Smooth muscle cell (in vitro differentiated cells): ENCODE data around the gene GP5. TPM values are rescaled to one million over a fixed set of nuclear protein-coding genes. Genes with fewer than 3 reads are reported as not detected.

Experiments
- DNase-seq: peaks from one replicate; lab custom pipeline; 2025; ENCODE audit not compliant: unreplicated experiment; lab: John Stamatoyannopoulos, UW
- H2AFZ ChIP-seq: fragments of 200-600 bp; sonication (generic); 2 replicates; pipeline ENCODE4 v1.6.0; 2016; ENCODE audit warnings: antibody characterized with exemption, low read depth, mild to moderate bottlenecking
- H3F3A ChIP-seq: fragments of 200-600 bp; sonication (generic); 2 replicates; pipeline ENCODE4 v1.6.0; 2017; ENCODE audit warnings: antibody characterized with exemption, low read depth
- H3K27ac ChIP-seq: fragments of 200-600 bp; sonication (generic); 2 replicates; pipeline ENCODE4 v1.5.1; 2016; ENCODE audit warnings: low read depth, mild to moderate bottlenecking
- H3K27me3 ChIP-seq: fragments of 200-600 bp; sonication (generic); 2 replicates; pipeline ENCODE4 v1.6.1; 2016; ENCODE audit warnings: low read depth, mild to moderate bottlenecking
- H3K36me3 ChIP-seq: fragments of 200-600 bp; sonication (generic); 2 replicates; pipeline ENCODE4 v1.5.1; 2016; ENCODE audit warnings: low read depth
- H3K4me1 ChIP-seq: fragments of 200-600 bp; sonication (generic); 2 replicates; pipeline ENCODE4 v1.5.1; 2016; ENCODE audit warnings: low read depth
- H3K4me2 ChIP-seq: fragments of 200-600 bp; sonication (generic); 2 replicates; pipeline ENCODE4 v1.6.0; 2016; ENCODE audit warnings: mild to moderate bottlenecking
- H3K4me3 ChIP-seq: fragments of 200-600 bp; sonication (generic); 2 replicates; pipeline ENCODE4 v1.5.1; 2016; ENCODE audit warnings: mild to moderate bottlenecking
- H3K79me2 ChIP-seq: fragments of 200-600 bp; sonication (generic); 2 replicates; pipeline ENCODE4 v1.6.0; 2016; ENCODE audit warnings: low read depth, mild to moderate bottlenecking
- H3K9ac ChIP-seq: fragments of 200-600 bp; sonication (generic); 2 replicates; pipeline ENCODE4 v1.6.0; 2016; ENCODE audit warnings: low read depth
- H3K9me3 ChIP-seq: fragments of 200-600 bp; sonication (generic); replicated peaks from 2 replicates; pipeline ENCODE4 v1.5.1; 2016; ENCODE audit warnings: low read depth
- H4K20me1 ChIP-seq: fragments of 200-600 bp; sonication (generic); 2 replicates; pipeline ENCODE4 v1.6.0; 2016; ENCODE audit warnings: low read depth
- CTCF ChIP-seq: fragments of 200-600 bp; sonication (generic); IDR thresholded peaks from 2 replicates; pipeline ENCODE4 v1.5.1; 2017; ENCODE audit warnings: borderline replicate concordance, mild to moderate bottlenecking, antibody characterized with exemption; ENCODE audit not compliant: insufficient read depth, poor library complexity, severe bottlenecking
- WGBS: methylation state at CpG from one replicate; pipeline ENCODE4 v1.1.7; 2016; ENCODE audit warnings: low lambda C conversion rate; 5-methylcytosine and 5-hydroxymethylcytosine counted together
- polyA plus RNA-seq: library from polyadenylated mRNA; unstranded; fragments of >200 nt; fragmentation: Nextera tagmentation; extraction: Ambion mirVana; gene quantifications from 2 replicates; pipeline ENCODE4 v1.2.1, GENCODE V29; 2016
- total RNA-seq: library from RNA; depleted of rRNA; stranded (reverse); fragments of >200 nt; gene quantifications from 2 replicates; pipeline ENCODE4 v1.2.3, GENCODE V29; 2014

Gene GP5
- total and polyA plus RNA-seq, 2 experiments from 2014 or later: not detected

GRCh38 chr3:194439881-194440550 lies 41.0 kb upstream of the GP5 start:
- Histone ChIP-seq H3K4me3 (no peak overlapping the region), H3K4me2 (no peak overlapping the region), H4K20me1 (peaks cover 4% of the 10 kb centered on the region), H3K27ac (no peak overlapping the region), H3K36me3 (peaks cover 48% of the 10 kb centered on the region), H2AFZ (no peak overlapping the region), H3F3A (no peaks in the 10 kb centered on the region), H3K27me3 (no peaks in the 10 kb centered on the region), H3K9ac (no peak overlapping the region), H3K79me2 (no peaks in the 10 kb centered on the region), H3K4me1 (no peaks in the 10 kb centered on the region), H3K9me3 (no peaks in the 10 kb centered on the region)
- 87% methylated on average over 6 of the region's 6 CpGs for WGBS
- TF ChIP-seq CTCF: no peak
- DNase-seq: no peak

DNA sequence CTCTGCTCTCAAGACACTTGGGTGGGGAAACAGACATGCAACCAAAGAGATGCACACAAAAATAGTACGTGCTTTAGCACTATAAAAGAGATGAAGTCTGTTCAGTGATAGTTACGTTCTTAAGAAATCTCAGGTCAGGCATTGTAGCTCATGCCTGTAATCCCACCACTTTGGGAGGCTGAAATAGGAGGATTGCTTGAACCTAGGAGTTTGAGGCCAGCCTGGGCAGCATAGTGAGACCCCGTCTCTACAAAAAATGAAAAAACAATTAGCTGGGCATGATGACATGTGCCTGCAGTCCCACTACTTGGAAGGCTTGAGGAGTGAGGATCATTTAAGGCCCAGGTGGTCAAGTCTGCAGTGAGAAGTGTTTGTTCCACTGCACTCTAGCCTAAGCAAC lies 35.4 kb upstream of the GP5 start:
- H3K9ac ChIP-seq: no peak overlapping the region
- H4K20me1 ChIP-seq: peaks cover 11% of the 10 kb centered on the region
- H3K9me3 ChIP-seq: no peaks in the 10 kb centered on the region
- H3K4me3 ChIP-seq: no peak overlapping the region
- H3F3A ChIP-seq: no peaks in the 10 kb centered on the region
- H3K36me3 ChIP-seq: peaks cover 63% of the 10 kb centered on the region
- no peak overlapping the region for H3K4me2 ChIP-seq
- H2AFZ ChIP-seq: no peak overlapping the region
- TF ChIP-seq CTCF: no peak
- no peak for DNase-seq
- WGBS: 82% methylated on average over 3 of the region's 3 CpGs
- no peaks in the 10 kb centered on the region for H3K79me2 ChIP-seq
- H3K4me1 ChIP-seq: no peaks in the 10 kb centered on the region
- no peaks in the 10 kb centered on the region for H3K27me3 ChIP-seq
- H3K27ac ChIP-seq: no peak overlapping the region

GRCh38 chr3:194431554-194431953 lies 32.5 kb upstream of the GP5 start:
- H3K79me2 ChIP-seq: no peaks in the 10 kb centered on the region
- WGBS: 98% methylated on average over 5 of the region's 5 CpGs
- no peak overlapping the region for H3K27ac ChIP-seq

More at GRCh38 chr3:194431554-194431953, 32.5 kb upstream of the GP5 start:
- DNase-seq: no peak
- peaks cover 7% of the 10 kb centered on the region for H4K20me1 ChIP-seq
- no peak overlapping the region for H3K4me3 ChIP-seq
- no peaks in the 10 kb centered on the region for H3K27me3 ChIP-seq
- H3F3A ChIP-seq: no peaks in the 10 kb centered on the region
- peaks cover 50% of the 10 kb centered on the region for H3K36me3 ChIP-seq
- H3K4me1 ChIP-seq: no peaks in the 10 kb centered on the region
- no peak for TF ChIP-seq CTCF
- H2AFZ ChIP-seq: no peak overlapping the region
- no peaks in the 10 kb centered on the region for H3K9me3 ChIP-seq
- no peak overlapping the region for H3K9ac ChIP-seq
- no peak overlapping the region for H3K4me2 ChIP-seq
